DOHH2 (cell line): ENCODE data around the gene ZFHX3.

Experiments used
- H3F3A ChIP-seq: fragments of 200-600 bp; sonication (generic), shearing (Covaris generic); 2 replicates; pipeline ENCODE4 v1.6.0; 2016; ENCODE audit warnings: antibody characterized with exemption, mild to moderate bottlenecking; ENCODE audit not compliant: control insufficient read depth, insufficient read depth
- H3K27ac ChIP-seq: fragments of 200-600 bp; sonication (generic); 2 replicates; pipeline ENCODE4 v1.5.1; 2014; ENCODE audit warnings: low read depth, mild to moderate bottlenecking, low read length, moderate library complexity
- H3K27me3 ChIP-seq: fragments of 200-600 bp; sonication (generic); 2 replicates; pipeline ENCODE4 v1.6.1; 2014; ENCODE audit warnings: mild to moderate bottlenecking, low read length, mixed read lengths; ENCODE audit not compliant: control insufficient read depth
- H3K36me3 ChIP-seq: fragments of 200-600 bp; sonication (generic); 2 replicates; pipeline ENCODE4 v1.6.1; 2014; ENCODE audit warnings: mild to moderate bottlenecking, low read length, moderate library complexity, mixed read lengths; ENCODE audit not compliant: control insufficient read depth
- H3K4me1 ChIP-seq: fragments of 200-600 bp; sonication (generic); 2 replicates; pipeline ENCODE4 v1.6.1; 2014; ENCODE audit warnings: mild to moderate bottlenecking, low read length, mixed read lengths; ENCODE audit not compliant: control insufficient read depth
- H3K4me2 ChIP-seq: fragments of 200-600 bp; sonication (generic); 2 replicates; pipeline ENCODE4 v1.6.0; 2014; ENCODE audit warnings: mild to moderate bottlenecking, low read length, moderate library complexity
- H3K4me3 ChIP-seq: fragments of 200-600 bp; sonication (generic); 2 replicates; pipeline ENCODE4 v1.5.1; 2014; ENCODE audit warnings: mild to moderate bottlenecking, low read length, mixed read lengths
- H3K79me2 ChIP-seq: fragments of 200-600 bp; sonication (generic); 2 replicates; pipeline ENCODE4 v1.6.1; 2014; ENCODE audit warnings: mild to moderate bottlenecking, low read length, mixed read lengths; ENCODE audit not compliant: control insufficient read depth
- H3K9me2 ChIP-seq: fragments of 200-600 bp; sonication (generic); replicated peaks from 2 replicates; pipeline ENCODE4 v1.6.1; 2014; ENCODE audit warnings: mild to moderate bottlenecking, low read length, mixed read lengths; ENCODE audit not compliant: control insufficient read depth
- H3K9me3 ChIP-seq: fragments of 200-600 bp; sonication (generic); 2 replicates; pipeline ENCODE4 v1.6.1; 2014; ENCODE audit warnings: antibody characterized with exemption, low read length, mixed read lengths; ENCODE audit not compliant: control insufficient read depth, insufficient read depth
- H4K20me1 ChIP-seq: fragments of 200-600 bp; sonication (generic); 2 replicates; pipeline ENCODE4 v1.6.0; 2014; ENCODE audit warnings: low read depth, mild to moderate bottlenecking, antibody characterized with exemption, low read length, moderate library complexity; ENCODE audit not compliant: control insufficient read depth, insufficient read depth
- CTCF ChIP-seq: fragments of 200-600 bp; sonication (generic); IDR thresholded peaks from one replicate; pipeline ENCODE4 v1.5.1; 2014; ENCODE audit warnings: antibody characterized with exemption, mild to moderate bottlenecking, low read depth, low read length; ENCODE audit not compliant: poor library complexity, severe bottlenecking
- EZH2phosphoT487 ChIP-seq: fragments of 200-600 bp; sonication (generic); IDR thresholded peaks from 2 replicates; pipeline ENCODE4 v1.6.1; 2017; ENCODE audit warnings: borderline replicate concordance, mild to moderate bottlenecking, antibody characterized with exemption, low read length, moderate library complexity, mixed read lengths

Gene ZFHX3

DNA sequence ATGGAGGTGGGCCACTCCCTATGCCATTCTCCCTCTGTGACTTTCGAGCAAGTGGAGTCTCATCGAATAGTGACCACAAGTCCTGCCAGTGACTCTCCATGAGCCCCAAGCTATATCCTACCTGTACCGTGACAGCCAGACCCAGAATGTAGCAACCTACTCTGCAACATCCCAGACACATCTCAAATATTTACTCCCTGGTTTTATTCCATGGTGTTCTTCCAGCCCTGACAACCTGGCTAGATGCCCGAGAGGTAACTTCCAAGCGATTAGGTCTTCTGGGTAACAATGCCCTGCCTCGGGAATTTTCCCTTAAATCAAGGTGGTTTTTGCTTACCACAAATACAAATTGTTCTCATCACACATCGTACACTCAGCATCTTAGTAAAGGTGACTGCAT lies 211.7 kb downstream of the ZFHX3 start:
- H3K4me2 ChIP-seq, result no peak overlapping the region
- no peaks in the 10 kb centered on the region for H3K9me2 ChIP-seq
- H3K4me1 ChIP-seq, result 0 out of 2 replicates have a peak, but pooled peaks cover 5% of the 10 kb centered on the region
- H3K4me3 ChIP-seq, result no peak overlapping the region
- H3F3A ChIP-seq, result no peaks in the 10 kb centered on the region
- H3K9me3 ChIP-seq, result no peaks in the 10 kb centered on the region
- H4K20me1 ChIP-seq, result no peaks in the 10 kb centered on the region
- H3K27ac ChIP-seq, result no peak overlapping the region
- no peaks in the 10 kb centered on the region for H3K27me3 ChIP-seq
- H3K36me3 ChIP-seq, result no peaks in the 10 kb centered on the region
- TF ChIP-seq EZH2phosphoT487 (no peak), CTCF (no peak)
- no peaks in the 10 kb centered on the region for H3K79me2 ChIP-seq

- no peaks in the 10 kb centered on the region for H3K36me3 ChIP-seq
- no peaks in the 10 kb centered on the region for H3K27me3 ChIP-seq
- H3K79me2 ChIP-seq, result no peaks in the 10 kb centered on the region
- TF ChIP-seq CTCF, result no peak
- TF ChIP-seq EZH2phosphoT487, result no peak
- no peak overlapping the region for H3K4me3 ChIP-seq
- H3K9me3 ChIP-seq, result no peaks in the 10 kb centered on the region
- H3F3A ChIP-seq, result no peaks in the 10 kb centered on the region
- H3K27ac ChIP-seq, result no peak overlapping the region
- H3K4me2 ChIP-seq, result no peak overlapping the region
- 0 out of 2 replicates have a peak, but pooled peaks cover 5% of the 10 kb centered on the region for H3K4me1 ChIP-seq
- H4K20me1 ChIP-seq, result no peaks in the 10 kb centered on the region
- no peaks in the 10 kb centered on the region for H3K9me2 ChIP-seq
Observed at GRCh38 chr16:72835086-72835485, 212.8 kb downstream of the ZFHX3 start.

GRCh38 chr16:72834499-72834898 lies 213.4 kb downstream of the ZFHX3 start:
- no peaks in the 10 kb centered on the region for H3K9me2 ChIP-seq
- no peaks in the 10 kb centered on the region for H3K36me3 ChIP-seq
- H3K4me2 ChIP-seq, result no peak overlapping the region
- H4K20me1 ChIP-seq, result no peaks in the 10 kb centered on the region
- no peaks in the 10 kb centered on the region for H3F3A ChIP-seq
- H3K4me3 ChIP-seq, result no peak overlapping the region
- 0 out of 2 replicates have a peak, but pooled peaks cover 5% of the 10 kb centered on the region for H3K4me1 ChIP-seq
- no peaks in the 10 kb centered on the region for H3K79me2 ChIP-seq
- TF ChIP-seq CTCF (no peak), EZH2phosphoT487 (no peak)
- H3K27ac ChIP-seq, result no peak overlapping the region
- no peaks in the 10 kb centered on the region for H3K27me3 ChIP-seq
- H3K9me3 ChIP-seq, result no peaks in the 10 kb centered on the region

GRCh38 chr16:72833969-72834368 lies 214.0 kb downstream of the ZFHX3 start:
- Histone ChIP-seq H3K9me2 (no peaks in the 10 kb centered on the region), H3K27ac (no peak overlapping the region), H3K36me3 (no peaks in the 10 kb centered on the region), H4K20me1 (no peaks in the 10 kb centered on the region), H3K4me3 (no peak overlapping the region), H3K4me2 (no peak overlapping the region), H3K79me2 (no peaks in the 10 kb centered on the region), H3K27me3 (no peaks in the 10 kb centered on the region), H3K4me1 (0 out of 2 replicates have a peak, but pooled peaks cover 5% of the 10 kb centered on the region), H3K9me3 (no peaks in the 10 kb centered on the region), H3F3A (no peaks in the 10 kb centered on the region)
- TF ChIP-seq EZH2phosphoT487 (no peak), CTCF (no peak)
